Measurements from ENCODE around the gene CDH23. TPM values are rescaled to one million over a fixed set of nuclear protein-coding genes. Genes with fewer than 3 reads are reported as not detected.

The CDH23 gene
- total RNA-seq, 2 donors from 2014 or later: 3.9 to 4.4 TPM

GRCh38 chr10:71812913-71813590 is 416.3 kb downstream of the CDH23 start:
- Histone ChIP-seq H3K27me3 (no peaks in the 10 kb centered on the region), H3K36me3 (peaks cover 33% of the 10 kb centered on the region), H3K9me3 (no peaks in the 10 kb centered on the region), H3K4me3 (no peak overlapping the region), H3K4me1 (peaks cover 0 to 41% of the 10 kb centered on the region in 2 donors), H3K27ac (no peak overlapping the region)
- TF ChIP-seq CTCF (IDR thresholded peaks at IDR 0.05): no peak
- DNase-seq (ENCODE audit: low spot score): no peak

DNA sequence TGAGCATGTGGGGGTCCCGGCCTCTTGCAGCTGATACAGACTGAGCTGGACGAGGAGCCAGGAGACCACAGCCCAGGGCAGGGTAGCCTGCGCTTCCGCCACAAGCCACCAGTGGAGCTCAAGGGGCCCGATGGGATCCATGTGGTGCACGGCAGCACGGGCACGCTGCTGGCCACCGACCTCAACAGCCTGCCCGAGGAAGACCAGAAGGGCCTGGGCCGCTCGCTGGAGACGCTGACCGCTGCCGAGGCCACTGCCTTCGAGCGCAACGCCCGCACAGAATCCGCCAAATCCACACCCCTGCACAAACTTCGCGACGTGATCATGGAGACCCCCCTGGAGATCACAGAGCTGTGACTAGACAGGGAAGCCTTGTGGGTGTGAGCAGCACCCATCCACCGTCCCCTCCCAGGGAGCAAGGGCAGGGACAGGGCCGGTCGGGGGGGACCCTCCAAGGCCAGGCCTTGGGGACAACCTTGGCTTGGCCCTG is 418.2 kb downstream of the CDH23 start:
- H3K27ac ChIP-seq: no peak overlapping the region
- no peak overlapping the region for H3K4me3 ChIP-seq
- no peaks in the 10 kb centered on the region for H3K27me3 ChIP-seq
- peaks cover 0 to 53% of the 10 kb centered on the region in 2 donors for H3K4me1 ChIP-seq
- H3K36me3 ChIP-seq: peaks cover 52% of the 10 kb centered on the region
- no peak for DNase-seq (ENCODE audit: low spot score)
- H3K9me3 ChIP-seq: no peaks in the 10 kb centered on the region
- TF ChIP-seq CTCF (IDR thresholded peaks at IDR 0.05): no peak

GRCh38 chr10:71815515-71816130 is 418.9 kb downstream of the CDH23 start:
- no peak overlapping the region for H3K27ac ChIP-seq
- no peaks in the 10 kb centered on the region for H3K9me3 ChIP-seq
- no peak for DNase-seq (ENCODE audit: low spot score)
- peaks cover 59% of the 10 kb centered on the region for H3K36me3 ChIP-seq
- peaks cover 0 to 53% of the 10 kb centered on the region in 2 donors for H3K4me1 ChIP-seq
- no peak for TF ChIP-seq CTCF (IDR thresholded peaks at IDR 0.05)
- no peak overlapping the region for H3K4me3 ChIP-seq
- no peaks in the 10 kb centered on the region for H3K27me3 ChIP-seq

DNA sequence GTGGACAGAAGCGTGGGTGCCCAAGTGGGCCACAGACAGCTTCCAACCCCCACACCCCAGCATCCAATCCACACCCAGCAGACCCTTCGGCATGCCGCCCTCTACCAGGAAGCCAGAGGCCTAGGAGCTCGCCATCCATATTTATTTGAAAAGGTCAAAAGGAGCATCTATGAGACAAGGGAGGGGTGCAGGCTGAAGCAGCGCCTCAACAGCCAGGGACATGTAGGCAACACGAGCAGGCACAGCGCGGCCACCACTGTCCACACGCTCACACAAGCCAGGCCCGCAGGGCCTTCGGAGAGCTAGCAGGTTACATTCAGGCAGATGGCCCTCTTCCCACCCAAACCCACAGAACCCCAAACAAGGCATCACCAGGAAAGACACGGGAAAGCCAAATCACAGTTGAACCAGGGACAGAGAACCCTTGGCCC is 419.7 kb downstream of the CDH23 start:
- TF ChIP-seq CTCF (IDR thresholded peaks at IDR 0.05): no peak
- Histone ChIP-seq H3K9me3 (no peaks in the 10 kb centered on the region), H3K27me3 (no peaks in the 10 kb centered on the region), H3K4me3 (no peak overlapping the region), H3K27ac (peak overlapping the region; percentile 61 to 66), H3K4me1 (peaks cover 0 to 53% of the 10 kb centered on the region in 2 donors), H3K36me3 (peaks cover 67% of the 10 kb centered on the region)
- DNase-seq (ENCODE audit: low spot score): no peak

GRCh38 chr10:71816936-71817618 is 420.4 kb downstream of the CDH23 start:
- no peak for TF ChIP-seq CTCF (IDR thresholded peaks at IDR 0.05)
- no peak for DNase-seq (ENCODE audit: low spot score)
- H3K4me1 ChIP-seq: peaks cover 0 to 47% of the 10 kb centered on the region in 2 donors
- H3K4me3 ChIP-seq: no peak overlapping the region
- no peaks in the 10 kb centered on the region for H3K27me3 ChIP-seq
- peaks cover 73% of the 10 kb centered on the region for H3K36me3 ChIP-seq
- no peaks in the 10 kb centered on the region for H3K9me3 ChIP-seq
- peak overlapping the region; percentile 61 to 66 for H3K27ac ChIP-seq

All from right atrium auricular region (tissue), 2 donors.